Lower leg skin (tissue), 3 donors: ENCODE results near the gene DLGAP1.

ENCODE experiments used
- POLR2A ChIP-seq, 2 donors: fragments of 450-650 bp; IDR thresholded peaks; one replicate each; pipeline ENCODE4 v1.6.1; 2016 to 2017; ENCODE audit warnings: antibody characterized with exemption in 2 of 2, mild to moderate bottlenecking in 1 of 2, moderate library complexity in 1 of 2
- TF ChIP-seq, protein P1 (sequence below), 3 donors: fragments of 450-650 bp; IDR thresholded peaks; one replicate each; pipeline ENCODE4 v1.5.1; 2016; ENCODE audit warnings: antibody characterized with exemption in 3 of 3, mild to moderate bottlenecking in 3 of 3, moderate library complexity in 2 of 3

DNA sequence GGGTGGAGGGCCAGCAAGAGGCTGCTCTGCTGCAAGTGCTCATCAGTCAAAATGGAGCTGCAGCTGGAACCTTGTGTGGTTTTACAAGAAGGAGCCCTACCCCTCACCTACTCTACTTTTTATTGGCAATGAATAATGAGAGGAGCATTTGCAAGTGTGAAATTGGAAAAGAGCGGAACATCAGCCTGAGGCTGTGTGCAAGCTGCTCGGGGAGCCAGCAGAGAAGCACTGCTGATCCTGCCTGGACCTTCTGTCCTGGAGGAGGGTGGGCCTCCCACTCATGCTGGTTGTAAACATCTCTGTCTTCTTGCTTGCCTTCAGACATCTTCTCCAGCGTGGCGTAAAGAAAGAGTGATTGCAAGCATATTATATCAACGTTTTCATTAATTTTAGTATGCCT is 256.2 kb downstream of the DLGAP1 start:
- TF ChIP-seq, protein P1, sequence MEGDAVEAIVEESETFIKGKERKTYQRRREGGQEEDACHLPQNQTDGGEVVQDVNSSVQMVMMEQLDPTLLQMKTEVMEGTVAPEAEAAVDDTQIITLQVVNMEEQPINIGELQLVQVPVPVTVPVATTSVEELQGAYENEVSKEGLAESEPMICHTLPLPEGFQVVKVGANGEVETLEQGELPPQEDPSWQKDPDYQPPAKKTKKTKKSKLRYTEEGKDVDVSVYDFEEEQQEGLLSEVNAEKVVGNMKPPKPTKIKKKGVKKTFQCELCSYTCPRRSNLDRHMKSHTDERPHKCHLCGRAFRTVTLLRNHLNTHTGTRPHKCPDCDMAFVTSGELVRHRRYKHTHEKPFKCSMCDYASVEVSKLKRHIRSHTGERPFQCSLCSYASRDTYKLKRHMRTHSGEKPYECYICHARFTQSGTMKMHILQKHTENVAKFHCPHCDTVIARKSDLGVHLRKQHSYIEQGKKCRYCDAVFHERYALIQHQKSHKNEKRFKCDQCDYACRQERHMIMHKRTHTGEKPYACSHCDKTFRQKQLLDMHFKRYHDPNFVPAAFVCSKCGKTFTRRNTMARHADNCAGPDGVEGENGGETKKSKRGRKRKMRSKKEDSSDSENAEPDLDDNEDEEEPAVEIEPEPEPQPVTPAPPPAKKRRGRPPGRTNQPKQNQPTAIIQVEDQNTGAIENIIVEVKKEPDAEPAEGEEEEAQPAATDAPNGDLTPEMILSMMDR (IDR thresholded peaks at IDR 0.05): no peak
- no peak for TF ChIP-seq POLR2A (IDR thresholded peaks at IDR 0.05)
